ENCODE measurements around the gene MIER2. TPM values are rescaled to one million over a fixed set of nuclear protein-coding genes. Genes with fewer than 3 reads are reported as not detected.

MIER2 gene
- polyA plus RNA-seq, 3 donors = 3.6 to 21.9 (median 6.9) TPM

- H2AFZ ChIP-seq (ENCODE audit: insufficient read depth, low read depth, low read length, poor library complexity, severe bottlenecking) = no peak overlapping the region
- no peak overlapping the region for H3K4me2 ChIP-seq (replicated peaks; ENCODE audit: extremely low read depth, low read length, poor library complexity, severe bottlenecking)
- no peak overlapping the region for H3K4me3 Mint-ChIP-seq
- DNase-seq = no peak
- H4K20me1 ChIP-seq (ENCODE audit: insufficient read depth, low read length) = no peaks in the 10 kb centered on the region
- TF ChIP-seq, protein P1, sequence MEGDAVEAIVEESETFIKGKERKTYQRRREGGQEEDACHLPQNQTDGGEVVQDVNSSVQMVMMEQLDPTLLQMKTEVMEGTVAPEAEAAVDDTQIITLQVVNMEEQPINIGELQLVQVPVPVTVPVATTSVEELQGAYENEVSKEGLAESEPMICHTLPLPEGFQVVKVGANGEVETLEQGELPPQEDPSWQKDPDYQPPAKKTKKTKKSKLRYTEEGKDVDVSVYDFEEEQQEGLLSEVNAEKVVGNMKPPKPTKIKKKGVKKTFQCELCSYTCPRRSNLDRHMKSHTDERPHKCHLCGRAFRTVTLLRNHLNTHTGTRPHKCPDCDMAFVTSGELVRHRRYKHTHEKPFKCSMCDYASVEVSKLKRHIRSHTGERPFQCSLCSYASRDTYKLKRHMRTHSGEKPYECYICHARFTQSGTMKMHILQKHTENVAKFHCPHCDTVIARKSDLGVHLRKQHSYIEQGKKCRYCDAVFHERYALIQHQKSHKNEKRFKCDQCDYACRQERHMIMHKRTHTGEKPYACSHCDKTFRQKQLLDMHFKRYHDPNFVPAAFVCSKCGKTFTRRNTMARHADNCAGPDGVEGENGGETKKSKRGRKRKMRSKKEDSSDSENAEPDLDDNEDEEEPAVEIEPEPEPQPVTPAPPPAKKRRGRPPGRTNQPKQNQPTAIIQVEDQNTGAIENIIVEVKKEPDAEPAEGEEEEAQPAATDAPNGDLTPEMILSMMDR (IDR thresholded peaks at IDR 0.05) = no peak
- no peak overlapping the region for H3K9ac ChIP-seq (ENCODE audit: insufficient read depth, low read length, poor library complexity, severe bottlenecking)
- peaks cover 17 to 31% (median 25%) of the 10 kb centered on the region in 7 donors for H3K9me3 Mint-ChIP-seq
- H3K27me3 ChIP-seq (ENCODE audit: control insufficient read depth in 2 of 2, insufficient read depth in 2 of 2, low read length in 2 of 2) = peaks cover 0 to 5% of the 10 kb centered on the region in 2 donors
- 63% methylated on average over 2 of the region's 2 CpGs for WGBS (ENCODE audit: insufficient coverage)
- no peak overlapping the region for H3K4me3 ChIP-seq (replicated peaks in 1 of 3; ENCODE audit: low read depth in 2 of 3, low read length in 3 of 3)
- H3K4me1 Mint-ChIP-seq = peaks cover 4% of the 10 kb centered on the region
- intact Hi-C loops (cut with micrococcal nuclease) = no loop called here
- H3K27ac ChIP-seq (ENCODE audit: low read depth in 1 of 2, low read length in 2 of 2) = no peak overlapping the region
- peaks cover 21 to 22% of the 10 kb centered on the region in 2 donors for H3K9me3 ChIP-seq (replicated peaks in 1 of 2; ENCODE audit: control insufficient read depth in 1 of 2, insufficient read depth in 1 of 2, low read length in 2 of 2)
- H3K27ac Mint-ChIP-seq = peak overlapping the region in 1 of 7 donors; percentile 11
- H3K36me3 ChIP-seq (replicated peaks in 1 of 2; ENCODE audit: control insufficient read depth in 1 of 2, insufficient read depth in 2 of 2, low read length in 2 of 2) = no peaks in the 10 kb centered on the region
- no peaks in the 10 kb centered on the region for H3K79me2 ChIP-seq (ENCODE audit: insufficient read depth, low read length)
- H3K4me1 ChIP-seq (ENCODE audit: control insufficient read depth in 1 of 2, insufficient read depth in 2 of 2, low read length in 2 of 2) = no peaks in the 10 kb centered on the region
- H3K27me3 Mint-ChIP-seq (ENCODE audit: low read depth in 3 of 3) = peaks cover 18 to 24% (median 22%) of the 10 kb centered on the region in 3 donors
- no peaks in the 10 kb centered on the region for H3K36me3 Mint-ChIP-seq
These were observed 46.6 kb upstream of the MIER2 start for GRCh38 chr19:391207-391557.

GRCh38 chr19:390386-391206 lies 46.0 kb upstream of the MIER2 start:
- intact Hi-C loops (cut with micrococcal nuclease) = no loop called here
- 88% methylated on average over 20 of the region's 30 CpGs for WGBS (ENCODE audit: insufficient coverage)
- Histone ChIP-seq H3K4me2 (replicated peaks; ENCODE audit: extremely low read depth, low read length, poor library complexity, severe bottlenecking) (no peak overlapping the region), H3K27me3 (ENCODE audit: control insufficient read depth in 2 of 2, insufficient read depth in 2 of 2, low read length in 2 of 2) (peaks cover 0 to 9% of the 10 kb centered on the region in 2 donors), H3K9ac (ENCODE audit: insufficient read depth, low read length, poor library complexity, severe bottlenecking) (no peak overlapping the region), H4K20me1 (ENCODE audit: insufficient read depth, low read length) (no peaks in the 10 kb centered on the region), H3K36me3 (replicated peaks in 1 of 2; ENCODE audit: control insufficient read depth in 1 of 2, insufficient read depth in 2 of 2, low read length in 2 of 2) (no peaks in the 10 kb centered on the region), H2AFZ (ENCODE audit: insufficient read depth, low read depth, low read length, poor library complexity, severe bottlenecking) (no peak overlapping the region), H3K4me3 (replicated peaks in 1 of 3; ENCODE audit: low read depth in 2 of 3, low read length in 3 of 3) (no peak overlapping the region), H3K9me3 (replicated peaks in 1 of 2; ENCODE audit: control insufficient read depth in 1 of 2, insufficient read depth in 1 of 2, low read length in 2 of 2) (peaks cover 16 to 18% of the 10 kb centered on the region in 2 donors), H3K4me1 (ENCODE audit: control insufficient read depth in 1 of 2, insufficient read depth in 2 of 2, low read length in 2 of 2) (no peaks in the 10 kb centered on the region), H3K27ac (ENCODE audit: low read depth in 1 of 2, low read length in 2 of 2) (no peak overlapping the region), H3K79me2 (ENCODE audit: insufficient read depth, low read length) (no peaks in the 10 kb centered on the region)
- no peaks in the 10 kb centered on the region for H3K36me3 Mint-ChIP-seq
- DNase-seq = no peak
- H3K27ac Mint-ChIP-seq = no peak overlapping the region
- peaks cover 21 to 30% (median 25%) of the 10 kb centered on the region in 3 donors for H3K27me3 Mint-ChIP-seq (ENCODE audit: low read depth in 3 of 3)
- TF ChIP-seq, protein P1 (IDR thresholded peaks at IDR 0.05) = no peak
- peaks cover 4% of the 10 kb centered on the region for H3K4me1 Mint-ChIP-seq
- H3K4me3 Mint-ChIP-seq = no peak overlapping the region
- H3K9me3 Mint-ChIP-seq = peaks cover 13 to 28% (median 20%) of the 10 kb centered on the region in 7 donors

Measured in CD14-positive monocyte (primary cell).